Activated naive CD4-positive, alpha-beta T cell treated with anti-CD3 and anti-CD28 coated beads, Interleukin-2, amount 50 U/mL, for 72 hours (primary cell): ENCODE results near the gene PCBP3. TPM values are rescaled to one million over a fixed set of nuclear protein-coding genes. Genes with fewer than 3 reads are reported as not detected.
A peak's percentile ranks its signal among the peaks of the same experiment; 100 is the strongest.
"Not testable (repeated sequence)": the region's sequence is repeated elsewhere in the genome, so short reads cannot be mapped to it uniquely, and the experiment has no call there.

Experiments used
- ATAC-seq, 2 donors: fragments of 150-1000 bp; cut with Tn5 transposase; 2 replicates each; pipeline ENCODE4 v1.10.0; 2021; ENCODE audit warnings: mild to moderate bottlenecking in 2 of 2, moderate library complexity in 2 of 2
- DNase-seq, 2 donors: peaks; one replicate each; pipeline ENCODE4 v3.0.0; 2021 to 2022; ENCODE audit warnings: low spot score in 2 of 2
- H3K27ac Mint-ChIP-seq, 2 donors: one replicate each; pipeline ENCODE4 v1.8.0; 2022; ENCODE audit warnings: mild to moderate bottlenecking in 2 of 2, mixed read lengths in 2 of 2
- H3K36me3 Mint-ChIP-seq, 2 donors: one replicate each; pipeline ENCODE4 v1.8.0; 2022; ENCODE audit warnings: mixed read lengths in 2 of 2
- H3K9me3 Mint-ChIP-seq, 2 donors: one replicate each; pipeline ENCODE4 v1.8.0; 2022; ENCODE audit warnings: mixed read lengths in 2 of 2
- total RNA-seq, 2 donors: library from RNA; stranded (reverse); gene quantifications; one replicate each; pipeline ENCODE4 v1.2.3, GENCODE V29; 2022

Gene PCBP3
- total RNA-seq, 2 donors from 2014 or later: 19.7 to 26.3 TPM

DNA sequence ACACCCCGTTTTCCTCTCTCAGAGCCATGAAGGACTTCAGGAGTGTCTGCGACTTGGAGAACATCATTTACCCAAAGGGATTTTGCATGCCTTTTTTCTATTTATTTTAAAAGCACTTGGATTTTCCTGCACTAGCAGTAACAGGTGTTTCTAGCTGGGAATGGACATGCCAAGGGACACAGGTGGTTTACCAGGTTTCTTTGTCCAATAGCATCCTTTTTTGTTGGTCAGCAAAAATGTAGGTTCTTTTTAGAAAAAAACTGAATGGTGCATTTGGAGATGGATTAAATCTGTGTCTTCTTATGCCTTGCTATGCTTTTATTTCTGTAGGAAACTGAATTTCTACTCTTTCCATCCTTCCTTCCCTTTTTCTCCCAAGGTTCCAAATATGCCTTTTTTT, 205.3 kb downstream of the PCBP3 start:
- DNase-seq: peak in 1 of 2 donors; percentile 3
- no peaks in the 10 kb centered on the region for H3K36me3 Mint-ChIP-seq
- H3K27ac Mint-ChIP-seq: no peak overlapping the region
- H3K9me3 Mint-ChIP-seq: no peaks in the 10 kb centered on the region
- ATAC-seq: no peak

- peak in 1 of 2 donors; percentile 7 for DNase-seq
- Mint-ChIP-seq H3K36me3 (peaks cover 0 to 4% of the 10 kb centered on the region in 2 donors), H3K9me3 (no peaks in the 10 kb centered on the region), H3K27ac (no peak overlapping the region)
- ATAC-seq: no peak
Measured at GRCh38 chr21:45849651-45850050, 206.1 kb downstream of the PCBP3 start.

GRCh38 chr21:45850181-45850580, 206.7 kb downstream of the PCBP3 start:
- no peaks in the 10 kb centered on the region for H3K9me3 Mint-ChIP-seq
- DNase-seq: peak in 1 of 2 donors; percentile 11
- no peak overlapping the region for H3K27ac Mint-ChIP-seq
- peaks cover 0 to 5% of the 10 kb centered on the region in 2 donors for H3K36me3 Mint-ChIP-seq
- ATAC-seq: no peak

DNA sequence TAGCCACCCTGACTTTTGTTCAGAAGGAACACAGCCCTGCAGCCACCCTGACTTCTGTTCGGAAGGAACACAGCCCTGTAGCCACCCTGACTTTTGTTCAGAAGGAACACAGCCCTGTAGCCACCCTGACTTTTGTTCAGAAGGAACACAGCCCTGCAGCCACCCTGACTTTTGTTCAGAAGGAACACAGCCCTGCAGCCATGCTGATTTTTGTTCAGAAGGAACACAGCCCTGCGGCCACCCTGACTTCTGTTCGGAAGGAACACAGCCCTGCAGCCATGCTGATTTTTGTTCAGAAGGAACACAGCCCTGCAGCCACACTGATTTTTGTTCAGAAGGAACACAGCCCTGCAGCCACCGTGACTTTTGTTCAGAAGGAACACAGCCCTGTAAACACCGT, 208.9 kb downstream of the PCBP3 start:
- ATAC-seq: not testable (repeated sequence)

DNA sequence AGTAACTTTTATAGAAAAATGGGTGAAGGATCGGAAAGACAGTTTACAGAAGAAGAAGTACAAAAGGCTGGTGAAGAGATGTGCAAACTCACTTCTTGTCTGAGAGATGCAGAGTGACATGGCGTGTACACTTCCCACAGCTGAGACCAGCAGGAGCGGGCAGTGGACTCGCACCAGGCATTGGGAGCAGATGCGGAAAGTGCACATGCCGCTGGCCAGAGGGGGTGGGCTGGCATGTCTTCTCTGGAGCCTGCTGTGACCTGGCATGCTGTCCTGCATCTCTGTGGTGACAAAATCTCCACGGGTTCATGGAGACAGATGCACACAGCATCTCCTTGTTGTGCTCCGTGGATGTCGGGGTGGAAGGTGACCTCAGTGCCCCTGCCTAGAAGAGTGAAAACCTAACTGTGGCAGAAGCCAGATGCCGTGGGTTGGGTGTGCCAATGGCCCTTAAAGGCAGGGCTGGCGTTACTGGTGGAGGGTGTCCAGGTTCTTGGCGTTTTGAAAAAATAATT, 209.4 kb downstream of the PCBP3 start:
- H3K9me3 Mint-ChIP-seq: no peaks in the 10 kb centered on the region
- H3K36me3 Mint-ChIP-seq: peaks cover 0 to 5% of the 10 kb centered on the region in 2 donors
- DNase-seq (peak in 1 of 2 donors; percentile 26), ATAC-seq (no peak)
- peak overlapping the region in 1 of 2 donors; percentile 70 for H3K27ac Mint-ChIP-seq

More for the DNA sequence above, 208.9 kb downstream of the PCBP3 start:
- not testable (repeated sequence) for H3K36me3 Mint-ChIP-seq, H3K27ac Mint-ChIP-seq, H3K9me3 Mint-ChIP-seq
- DNase-seq: peak in 1 of 2 donors; percentile 11

- Mint-ChIP-seq H3K9me3 (no peaks in the 10 kb centered on the region), H3K27ac (no peak overlapping the region), H3K36me3 (peaks cover 0 to 5% of the 10 kb centered on the region in 2 donors)
- DNase-seq (no peak), ATAC-seq (no peak)
Measured at GRCh38 chr21:45853703-45854342, 210.3 kb downstream of the PCBP3 start.

- no peak for ATAC-seq
- Mint-ChIP-seq H3K36me3 (peaks cover 0 to 5% of the 10 kb centered on the region in 2 donors), H3K27ac (peak overlapping the region in 1 of 2 donors; percentile 52), H3K9me3 (no peaks in the 10 kb centered on the region)
- DNase-seq: peak in 1 of 2 donors; percentile 16
Measured at GRCh38 chr21:45854690-45855247, 211.2 kb downstream of the PCBP3 start.

- H3K36me3 Mint-ChIP-seq: peaks cover 0 to 5% of the 10 kb centered on the region in 2 donors
- DNase-seq: peak in 1 of 2 donors; percentile 26
- no peak for ATAC-seq
- no peaks in the 10 kb centered on the region for H3K9me3 Mint-ChIP-seq
- H3K27ac Mint-ChIP-seq: no peak overlapping the region
Measured at GRCh38 chr21:45855248-45855811, 211.8 kb downstream of the PCBP3 start.

- Mint-ChIP-seq H3K9me3 (no peaks in the 10 kb centered on the region), H3K36me3 (peaks cover 0 to 5% of the 10 kb centered on the region in 2 donors), H3K27ac (no peak overlapping the region)
- ATAC-seq (no peak), DNase-seq (peak in 1 of 2 donors; percentile 4)
Measured at GRCh38 chr21:45856442-45856841, 212.9 kb downstream of the PCBP3 start.

- peaks cover 0 to 5% of the 10 kb centered on the region in 2 donors for H3K36me3 Mint-ChIP-seq
- H3K9me3 Mint-ChIP-seq: no peaks in the 10 kb centered on the region
- ATAC-seq (no peak), DNase-seq (no peak)
- H3K27ac Mint-ChIP-seq: no peak overlapping the region
Measured at GRCh38 chr21:45856906-45857305, 213.4 kb downstream of the PCBP3 start.

GRCh38 chr21:45857761-45858160, 214.2 kb downstream of the PCBP3 start:
- Mint-ChIP-seq H3K36me3 (peaks cover 0 to 5% of the 10 kb centered on the region in 2 donors), H3K9me3 (no peaks in the 10 kb centered on the region), H3K27ac (no peak overlapping the region)
- ATAC-seq (no peak), DNase-seq (peak in 1 of 2 donors; percentile 23)

DNA sequence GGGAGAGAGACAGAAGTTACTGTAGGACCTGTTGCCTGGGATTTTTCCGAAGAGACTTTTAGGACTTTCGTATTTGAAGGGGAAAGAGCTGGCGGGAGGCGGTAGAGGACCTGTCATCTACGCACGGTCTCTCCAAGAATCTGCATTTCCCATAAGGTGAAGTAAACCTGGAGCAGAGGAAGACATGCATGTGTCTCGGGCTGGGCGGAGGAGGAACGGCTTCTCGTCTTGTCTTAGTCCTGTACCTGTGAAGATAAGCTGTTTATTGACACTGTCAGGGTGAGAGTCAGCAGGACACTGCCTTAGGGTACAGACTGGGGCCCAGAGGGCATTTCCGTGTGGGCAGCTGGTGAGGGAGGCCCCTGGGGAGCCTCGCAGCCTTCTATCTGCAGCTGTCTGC, 214.7 kb downstream of the PCBP3 start:
- DNase-seq (peak in 1 of 2 donors; percentile 33), ATAC-seq (no peak)
- H3K27ac Mint-ChIP-seq: no peak overlapping the region
- H3K36me3 Mint-ChIP-seq: peaks cover 0 to 5% of the 10 kb centered on the region in 2 donors
- no peaks in the 10 kb centered on the region for H3K9me3 Mint-ChIP-seq

GRCh38 chr21:45859041-45859761, 215.7 kb downstream of the PCBP3 start:
- Mint-ChIP-seq H3K36me3 (peaks cover 0 to 5% of the 10 kb centered on the region in 2 donors), H3K9me3 (no peaks in the 10 kb centered on the region), H3K27ac (no peak overlapping the region)
- ATAC-seq (no peak), DNase-seq (peak in 1 of 2 donors; percentile 26)

GRCh38 chr21:45859762-45860357, 216.3 kb downstream of the PCBP3 start:
- DNase-seq (peak in 1 of 2 donors; percentile 31), ATAC-seq (no peak)
- no peaks in the 10 kb centered on the region for H3K36me3 Mint-ChIP-seq
- H3K27ac Mint-ChIP-seq: no peak overlapping the region
- H3K9me3 Mint-ChIP-seq: no peaks in the 10 kb centered on the region

DNA sequence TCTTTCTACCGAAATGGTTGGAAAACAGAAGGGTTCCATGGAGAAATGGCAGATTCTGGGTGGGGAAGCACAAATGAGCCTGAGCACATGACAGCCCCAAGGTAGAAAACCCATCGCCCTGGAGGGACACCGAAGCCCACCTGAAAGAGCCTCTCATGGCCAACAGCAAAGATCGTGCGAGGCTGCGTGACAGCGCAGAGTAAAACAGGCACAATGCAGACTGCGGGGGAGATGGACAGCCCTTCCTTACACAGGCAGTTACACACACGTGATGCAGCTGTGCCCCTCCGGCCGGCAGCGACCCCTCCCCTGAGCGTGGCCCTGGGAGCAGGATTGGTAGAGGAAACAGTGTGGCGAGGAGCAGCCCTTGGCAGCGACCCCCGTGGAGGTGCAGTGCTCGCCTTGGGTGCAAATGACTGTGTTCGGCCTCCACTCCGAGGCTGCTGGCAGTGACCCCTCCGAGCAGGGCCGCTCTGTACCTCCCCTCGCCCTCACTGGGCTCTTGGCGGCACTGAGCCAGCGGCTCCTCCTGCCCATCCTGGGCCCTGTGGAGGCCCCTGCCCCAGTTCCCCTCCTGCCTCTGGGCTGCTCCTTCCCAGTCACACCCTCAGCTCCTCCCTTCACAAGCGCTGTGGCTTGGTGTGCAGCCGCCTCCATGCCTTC, 217.1 kb downstream of the PCBP3 start:
- no peak for ATAC-seq
- no peak for DNase-seq
- no peaks in the 10 kb centered on the region for H3K36me3 Mint-ChIP-seq
- H3K27ac Mint-ChIP-seq: peak overlapping the region in 1 of 2 donors; percentile 55
- H3K9me3 Mint-ChIP-seq: no peaks in the 10 kb centered on the region
